ENCODE results near the gene TXNL4B.
"Not testable (repeated sequence)": the region's sequence is repeated elsewhere in the genome, so short reads cannot be mapped to it uniquely, and the experiment has no call there.

The TXNL4B gene

GRCh38 chr16:72073560-72074230, 19.7 kb downstream of the TXNL4B start:
- DNase-seq (ENCODE audit: low read depth): no peak

- DNase-seq (ENCODE audit: low read depth): no peak
Observed at GRCh38 chr16:72072514-72073342, 20.7 kb downstream of the TXNL4B start.

- DNase-seq (ENCODE audit: low read depth): no peak
Observed at GRCh38 chr16:72068930-72069329, 24.5 kb downstream of the TXNL4B start.

- DNase-seq (ENCODE audit: low read depth): peak; percentile 3
Observed at GRCh38 chr16:72066747-72067146, 26.7 kb downstream of the TXNL4B start.

- DNase-seq (ENCODE audit: low read depth): no peak
Observed at GRCh38 chr16:72064361-72064894, 29.0 kb downstream of the TXNL4B start.

- no peak for DNase-seq (ENCODE audit: low read depth)
Observed at GRCh38 chr16:72061564-72061963, 31.9 kb downstream of the TXNL4B start.

GRCh38 chr16:72060405-72060804, 33.0 kb downstream of the TXNL4B start:
- no peak for DNase-seq (ENCODE audit: low read depth)

- not testable (repeated sequence) for DNase-seq (ENCODE audit: low read depth)
Observed at GRCh38 chr16:72059060-72059459, 34.4 kb downstream of the TXNL4B start.

GRCh38 chr16:72057313-72057712, 36.1 kb downstream of the TXNL4B start:
- DNase-seq (ENCODE audit: low read depth): not testable (repeated sequence)

GRCh38 chr16:72055911-72056310, 37.5 kb downstream of the TXNL4B start:
- DNase-seq (ENCODE audit: low read depth): no peak

- not testable (repeated sequence) for DNase-seq (ENCODE audit: low read depth)
Observed at GRCh38 chr16:72054254-72054847, 39.1 kb downstream of the TXNL4B start, which contains the start of gene HP. TSS of gene HP (plus strand) at chr16:72054505. CDS start at chr16:72054653, 148 bp downstream.

GRCh38 chr16:72051818-72052217, 41.6 kb downstream of the TXNL4B start:
- DNase-seq (ENCODE audit: low read depth): no peak

- peak; percentile 3 for DNase-seq (ENCODE audit: low read depth)
Observed at GRCh38 chr16:72050769-72051464, 42.5 kb downstream of the TXNL4B start.

GRCh38 chr16:72049110-72049509, 44.3 kb downstream of the TXNL4B start:
- no peak for DNase-seq (ENCODE audit: low read depth)

GRCh38 chr16:72044825-72045359, 48.5 kb downstream of the TXNL4B start:
- no peak for DNase-seq (ENCODE audit: low read depth)

- no peak for DNase-seq (ENCODE audit: low read depth)
Observed at GRCh38 chr16:72044296-72044695, 49.1 kb downstream of the TXNL4B start.

- DNase-seq (ENCODE audit: low read depth): no peak
Observed at GRCh38 chr16:72043539-72043938, 49.9 kb downstream of the TXNL4B start.

GRCh38 chr16:72043058-72043457, 50.4 kb downstream of the TXNL4B start:
- DNase-seq (ENCODE audit: low read depth): no peak

- no peak for DNase-seq (ENCODE audit: low read depth)
Observed at GRCh38 chr16:72042157-72042660, 51.2 kb downstream of the TXNL4B start.

GRCh38 chr16:72036098-72036497, 57.3 kb downstream of the TXNL4B start:
- no peak for DNase-seq (ENCODE audit: low read depth)
